SK-N-SH (cell line): ENCODE data around the gene ASPG. TPM values are rescaled to one million over a fixed set of nuclear protein-coding genes. Genes with fewer than 3 reads are reported as not detected.

Source experiments
- CTCF ChIA-PET: fragments of 300-600, 350-600 bp; formaldehyde crosslinking; extraction: SDS; loops from one replicate; lab custom pipeline; 2021; lab: Yijun Ruan, JAX
- POLR2A ChIA-PET: fragments of 350-600 bp; sonication (Branson Sonifier 250); formaldehyde crosslinking; extraction: SDS; loops from one replicate; lab custom pipeline; 2020; ENCODE audit warnings: antibody characterized with exemption, inconsistent platforms; lab: Yijun Ruan, JAX
- DNase-seq: peaks from one replicate; pipeline ENCODE4 v3.0.0; 2012
- H2AFZ ChIP-seq: fragments of 200-600 bp; sonication (generic); 2 replicates; pipeline ENCODE4 v1.8.1; 2016; ENCODE audit warnings: antibody characterized with exemption, mild to moderate bottlenecking, low read depth
- H3F3A ChIP-seq: fragments of 200-600 bp; sonication (generic); replicated peaks from 2 replicates; pipeline ENCODE3; 2016; ENCODE audit warnings: antibody characterized with exemption, mild to moderate bottlenecking; ENCODE audit not compliant: insufficient read depth
- H3K27ac ChIP-seq, 2 experiments: fragments of 200-500 bp in 1 of 2; fragments of 200-600 bp in 1 of 2; sonication (Bioruptor generic) in 1 of 2; sonication (generic), shearing (Covaris generic) in 1 of 2; 2 replicates each; pipeline versions ENCODE4 v1.5.1 to v1.6.1; 2014 to 2016; ENCODE audit warnings: low read depth in 2 of 2, inconsistent platforms in 1 of 2, low read length in 1 of 2, mild to moderate bottlenecking in 1 of 2, mixed read lengths in 1 of 2
- H3K27me3 ChIP-seq: fragments of 200-600 bp; sonication (generic), shearing (Covaris generic); 2 replicates; pipeline ENCODE4 v1.6.1; 2016; ENCODE audit warnings: mixed run types; ENCODE audit not compliant: insufficient read depth
- H3K36me3 ChIP-seq, 2 experiments: fragments of 200-500 bp in 1 of 2; fragments of 200-600 bp in 1 of 2; sonication (Bioruptor generic) in 1 of 2; sonication (generic) in 1 of 2; replicated peaks in 1 of 2; 2 replicates each; pipeline versions ENCODE3 to v1.5.1; 2014 to 2016; ENCODE audit warnings: low read length in 1 of 2, mild to moderate bottlenecking in 1 of 2; ENCODE audit not compliant: insufficient read depth in 2 of 2, control insufficient read depth in 1 of 2
- H3K4me1 ChIP-seq, 2 experiments: fragments of 200-500 bp in 1 of 2; fragments of 200-600 bp in 1 of 2; sonication (Bioruptor generic) in 1 of 2; sonication (generic), shearing (Covaris generic) in 1 of 2; 2 replicates each; pipeline versions ENCODE4 v1.5.1 to v1.6.1; 2014 to 2016; ENCODE audit warnings: low read depth in 1 of 2, low read length in 1 of 2, mixed run types in 1 of 2; ENCODE audit not compliant: insufficient read depth in 2 of 2, control insufficient read depth in 1 of 2
- H3K4me2 ChIP-seq: fragments of 200-600 bp; sonication (generic), shearing (Covaris generic); 2 replicates; pipeline ENCODE4 v1.6.1; 2017; ENCODE audit warnings: mixed run types
- H3K4me3 ChIP-seq, 2 experiments: fragments of 200-500 bp in 1 of 2; fragments of 200-600 bp in 1 of 2; sonication (Bioruptor generic) in 1 of 2; sonication (generic), shearing (Covaris generic) in 1 of 2; 2 replicates each; pipeline versions ENCODE4 v1.5.1 to v1.8.1; 2014 to 2016; ENCODE audit warnings: low read depth in 2 of 2, inconsistent platforms in 1 of 2, low read length in 1 of 2, mild to moderate bottlenecking in 1 of 2, mixed read lengths in 1 of 2, moderate library complexity in 1 of 2
- H3K79me2 ChIP-seq: fragments of 200-600 bp; sonication (generic); 2 replicates; pipeline ENCODE4 v1.8.1; 2017; ENCODE audit warnings: mild to moderate bottlenecking; ENCODE audit not compliant: insufficient read depth
- H3K9ac ChIP-seq: fragments of 200-600 bp; sonication (generic); 2 replicates; pipeline ENCODE4 v1.6.1; 2017; ENCODE audit warnings: mixed run types
- H3K9me2 ChIP-seq: fragments of 200-600 bp; sonication (generic); 2 replicates; pipeline ENCODE4 v1.6.1; 2017; ENCODE audit warnings: mixed run types
- H3K9me3 ChIP-seq: fragments of 200-600 bp; sonication (generic); 2 replicates; pipeline ENCODE4 v1.6.1; 2017; ENCODE audit warnings: mixed run types, mild to moderate bottlenecking, moderate library complexity
- H4K20me1 ChIP-seq: fragments of 200-600 bp; sonication (generic); 2 replicates; pipeline ENCODE4 v1.6.1; 2017; ENCODE audit warnings: mild to moderate bottlenecking, mixed run types; ENCODE audit not compliant: insufficient read depth
- CHD2 ChIP-seq: fragments of 150-350 bp; IDR thresholded peaks from 2 replicates; pipeline ENCODE4 v1.6.1; 2018; ENCODE audit warnings: low read length; ENCODE audit not compliant: partially characterized antibody
- CTCF ChIP-seq: fragments of 200-600 bp; sonication (generic); IDR thresholded peaks from 2 replicates; pipeline ENCODE4 v1.6.1; 2017; ENCODE audit warnings: antibody characterized with exemption, mild to moderate bottlenecking, moderate library complexity
- GABPA ChIP-seq: IDR thresholded peaks from 2 replicates; pipeline ENCODE4 v1.4.0; 2012; ENCODE audit warnings: low read depth, mild to moderate bottlenecking
- GATA2 ChIP-seq: sonication (generic); formaldehyde crosslinking; IDR thresholded peaks from 2 replicates; pipeline ENCODE4 v1.5.0; 2020; ENCODE audit warnings: mild to moderate bottlenecking, missing genetic modification reagents
- MAX ChIP-seq: IDR thresholded peaks from 2 replicates; pipeline ENCODE4 v1.4.0; 2012; ENCODE audit warnings: low read depth
- MXI1 ChIP-seq: IDR thresholded peaks from 2 replicates; pipeline ENCODE4 v1.6.1; 2012; ENCODE audit warnings: mild to moderate bottlenecking, low read depth, low read length, improper control_type of control experiment
- NFIC ChIP-seq: IDR thresholded peaks from 2 replicates; pipeline ENCODE4 v1.4.0; 2012; ENCODE audit warnings: borderline replicate concordance
- NRF1 ChIP-seq: IDR thresholded peaks from 2 replicates; pipeline ENCODE4 v1.6.1; 2012; ENCODE audit warnings: low read depth, mild to moderate bottlenecking, low read length
- POLR2AphosphoS5 ChIP-seq: IDR thresholded peaks from 2 replicates; pipeline ENCODE4 v1.6.1; 2012; ENCODE audit warnings: low read depth, low read length
- RAD21 ChIP-seq: IDR thresholded peaks from 2 replicates; pipeline ENCODE4 v1.6.1; 2012; ENCODE audit warnings: mild to moderate bottlenecking, low read length
- RCOR1 ChIP-seq: fragments of 150-350 bp; IDR thresholded peaks from 2 replicates; pipeline ENCODE4 v1.6.1; 2017; ENCODE audit warnings: antibody characterized with exemption, low read length
- RXRA ChIP-seq: IDR thresholded peaks from 2 replicates; pipeline ENCODE4 v1.4.0; 2012; ENCODE audit warnings: low read depth, mild to moderate bottlenecking, borderline replicate concordance
- SIN3A ChIP-seq: IDR thresholded peaks from 2 replicates; pipeline ENCODE4 v1.6.1; 2012; ENCODE audit warnings: low read depth, mild to moderate bottlenecking, low read length, moderate library complexity, borderline replicate concordance
- SMC3 ChIP-seq: IDR thresholded peaks from 2 replicates; pipeline ENCODE4 v1.6.1; 2012; ENCODE audit warnings: low read depth, low read length, improper control_type of control experiment
- TCF12 ChIP-seq: IDR thresholded peaks from 2 replicates; pipeline ENCODE4 v1.4.0; 2012
- USF1 ChIP-seq: IDR thresholded peaks from 2 replicates; pipeline ENCODE4 v1.4.0; 2012; ENCODE audit warnings: low read depth, borderline replicate concordance
- WGBS: methylation state at CpG from one replicate; pipeline ENCODE4 v1.1.6; 2017; ENCODE audit warnings: low lambda C conversion rate; 5-methylcytosine and 5-hydroxymethylcytosine counted together
- polyA plus RNA-seq, 3 experiments: library from polyadenylated mRNA; depleted of rRNA; stranded (reverse); fragments of >200 nt; gene quantifications; 2 replicates each; pipeline ENCODE4 v1.2.3, GENCODE V29; 2012

The ASPG gene
- polyA plus RNA-seq, 1 of the 3 experiments (the other 2 are of a cell fraction) = not detected

- Histone ChIP-seq H3K27me3 (peaks cover 9% of the 10 kb centered on the region), H2AFZ (no peak overlapping the region), H3F3A (no peaks in the 10 kb centered on the region), H3K4me1 (peaks cover 0 to 19% of the 10 kb centered on the region in 2 experiments; a peak in 1 of 4 replicates), H3K36me3 (no peaks in the 10 kb centered on the region), H3K4me2 (no peak overlapping the region), H3K9me3 (peaks cover 8% of the 10 kb centered on the region), H3K27ac (no peak overlapping the region), H3K4me3 (peak overlapping the region in 1 of 2 experiments; percentile 44; a peak in 1 of 4 replicates), H3K79me2 (no peaks in the 10 kb centered on the region), H4K20me1 (no peaks in the 10 kb centered on the region), H3K9ac (no peak overlapping the region), H3K9me2 (no peaks in the 10 kb centered on the region)
- TF ChIP-seq MAX (no peak), RCOR1 (peak; percentile 58; the same call in 1 of the 2 replicates), TCF12 (no peak), NRF1 (0 out of 2 replicates have a peak, but pooled peaks have one; percentile 19), RAD21 (peak; percentile 97), CTCF (peak; percentile 51), GABPA (no peak), CHD2 (peak; percentile 25), MXI1 (peak; percentile 22; the same call in 1 of the 2 replicates), RXRA (no peak), SMC3 (peak; percentile 89)
- 9% methylated on average over 10 of the region's 11 CpGs for WGBS
- POLR2A ChIA-PET = interaction anchor here (1.1 kb wide), 1 partner anchor 54 kb away, joined by 3 read pairs; no protein-coding TSS in a partner anchor
- CTCF ChIA-PET = interaction anchor here (0.6 to 9.7 kb wide), 14 partner anchors 9 to 509 kb away, joined by 3 to 166 read pairs (median 6); no protein-coding TSS in a partner anchor
- peak; percentile 87 for DNase-seq
Measured at GRCh38 chr14:104130974-104131651, 45.6 kb downstream of the ASPG start.

- H3K9me3 ChIP-seq = peaks cover 8% of the 10 kb centered on the region
- TF ChIP-seq GATA2 (CRISPR knock-in tag) (no peak), NFIC (no peak), POLR2AphosphoS5 (no peak), SIN3A (no peak), MXI1 (no peak), RXRA (no peak), USF1 (no peak)
- H3K4me2 ChIP-seq = no peak overlapping the region
- H3K4me3 ChIP-seq = no peak overlapping the region
- H3K4me1 ChIP-seq = peaks cover 0 to 22% of the 10 kb centered on the region in 2 experiments; a peak in 1 of 4 replicates
- POLR2A ChIA-PET = no interaction called here
- H3K79me2 ChIP-seq = no peaks in the 10 kb centered on the region
- H4K20me1 ChIP-seq = no peaks in the 10 kb centered on the region
- no peak overlapping the region for H3K27ac ChIP-seq
- no peak overlapping the region for H2AFZ ChIP-seq
- H3F3A ChIP-seq = no peaks in the 10 kb centered on the region
- no peak overlapping the region for H3K9ac ChIP-seq
- peaks cover 16% of the 10 kb centered on the region for H3K27me3 ChIP-seq
- DNase-seq = no peak
- no peaks in the 10 kb centered on the region for H3K9me2 ChIP-seq
- 53% methylated on average over 21 of the region's 23 CpGs for WGBS
- CTCF ChIA-PET = interaction anchor here (0.6 to 9.7 kb wide), 10 partner anchors 11 to 508 kb away, joined by 3 to 166 read pairs (median 4); no protein-coding TSS in a partner anchor
- no peaks in the 10 kb centered on the region for H3K36me3 ChIP-seq
Measured at GRCh38 chr14:104131968-104132732, 46.6 kb downstream of the ASPG start.
